Neutrophil (primary cell): Measurements from ENCODE around the gene SLX4IP.

Experiments used
- H3K27ac ChIP-seq: fragments of 200-600 bp; sonication (generic); 2 replicates; pipeline ENCODE4 v1.5.1; 2016; ENCODE audit warnings: mild to moderate bottlenecking, moderate library complexity
- H3K27me3 ChIP-seq: fragments of 200-600 bp; sonication (generic); 2 replicates; pipeline ENCODE4 v1.6.0; 2016; ENCODE audit warnings: mild to moderate bottlenecking
- H3K36me3 ChIP-seq: fragments of 200-600 bp; sonication (generic); 2 replicates; pipeline ENCODE4 v1.5.1; 2017
- H3K4me1 ChIP-seq, 2 experiments: fragments of 200-600 bp in 1 of 2; sonication (generic) in 1 of 2; 1 replicate in 1 of 2; 2 replicates in 1 of 2; pipeline versions ENCODE4 v1.5.1 to v1.6.1; 2013 to 2016; ENCODE audit warnings: low read depth in 1 of 2, low read length in 1 of 2, mild to moderate bottlenecking in 1 of 2, moderate library complexity in 1 of 2; ENCODE audit not compliant: control insufficient read depth in 1 of 2, insufficient read depth in 1 of 2
- H3K4me3 ChIP-seq, 2 experiments: fragments of 200-600 bp in 1 of 2; sonication (generic) in 1 of 2; 1 replicate in 1 of 2; 2 replicates in 1 of 2; pipeline ENCODE4 v1.5.1; 2013 to 2016; ENCODE audit warnings: low read depth in 1 of 2, low read length in 1 of 2, mild to moderate bottlenecking in 1 of 2, moderate library complexity in 1 of 2
- H3K9me3 ChIP-seq: fragments of 200-600 bp; sonication (generic); 2 replicates; pipeline ENCODE4 v1.5.1; 2016
- TF ChIP-seq, protein P1 (sequence below): fragments of 200-600 bp; sonication (generic); IDR thresholded peaks from 2 replicates; pipeline ENCODE4 v1.5.1; 2016; ENCODE audit warnings: antibody characterized with exemption

The SLX4IP gene

DNA sequence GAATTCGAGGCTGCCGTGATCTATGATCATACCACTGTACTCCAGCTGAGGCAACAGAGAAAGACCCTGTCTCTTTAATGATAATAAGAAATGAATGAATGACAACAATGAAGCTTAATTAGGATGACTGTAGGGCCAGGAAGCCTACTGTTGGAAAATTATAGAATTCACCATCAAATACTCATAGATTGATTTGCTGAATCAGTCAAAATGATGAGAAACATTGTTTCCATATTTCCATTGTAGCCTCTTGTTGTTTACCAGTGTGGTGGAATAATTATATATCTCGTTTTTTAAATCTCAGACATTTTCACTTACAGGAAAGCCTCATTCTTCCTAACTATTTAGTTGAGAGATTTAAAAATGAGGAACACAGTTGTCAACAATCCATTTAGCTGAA, 142.5 kb downstream of the SLX4IP start:
- Histone ChIP-seq H3K9me3 (no peaks in the 10 kb centered on the region), H3K27me3 (no peaks in the 10 kb centered on the region), H3K4me3 (no peak overlapping the region), H3K4me1 (no peaks in the 10 kb centered on the region), H3K36me3 (no peaks in the 10 kb centered on the region), H3K27ac (no peak overlapping the region)
- TF ChIP-seq, protein P1, sequence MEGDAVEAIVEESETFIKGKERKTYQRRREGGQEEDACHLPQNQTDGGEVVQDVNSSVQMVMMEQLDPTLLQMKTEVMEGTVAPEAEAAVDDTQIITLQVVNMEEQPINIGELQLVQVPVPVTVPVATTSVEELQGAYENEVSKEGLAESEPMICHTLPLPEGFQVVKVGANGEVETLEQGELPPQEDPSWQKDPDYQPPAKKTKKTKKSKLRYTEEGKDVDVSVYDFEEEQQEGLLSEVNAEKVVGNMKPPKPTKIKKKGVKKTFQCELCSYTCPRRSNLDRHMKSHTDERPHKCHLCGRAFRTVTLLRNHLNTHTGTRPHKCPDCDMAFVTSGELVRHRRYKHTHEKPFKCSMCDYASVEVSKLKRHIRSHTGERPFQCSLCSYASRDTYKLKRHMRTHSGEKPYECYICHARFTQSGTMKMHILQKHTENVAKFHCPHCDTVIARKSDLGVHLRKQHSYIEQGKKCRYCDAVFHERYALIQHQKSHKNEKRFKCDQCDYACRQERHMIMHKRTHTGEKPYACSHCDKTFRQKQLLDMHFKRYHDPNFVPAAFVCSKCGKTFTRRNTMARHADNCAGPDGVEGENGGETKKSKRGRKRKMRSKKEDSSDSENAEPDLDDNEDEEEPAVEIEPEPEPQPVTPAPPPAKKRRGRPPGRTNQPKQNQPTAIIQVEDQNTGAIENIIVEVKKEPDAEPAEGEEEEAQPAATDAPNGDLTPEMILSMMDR: no peak

DNA sequence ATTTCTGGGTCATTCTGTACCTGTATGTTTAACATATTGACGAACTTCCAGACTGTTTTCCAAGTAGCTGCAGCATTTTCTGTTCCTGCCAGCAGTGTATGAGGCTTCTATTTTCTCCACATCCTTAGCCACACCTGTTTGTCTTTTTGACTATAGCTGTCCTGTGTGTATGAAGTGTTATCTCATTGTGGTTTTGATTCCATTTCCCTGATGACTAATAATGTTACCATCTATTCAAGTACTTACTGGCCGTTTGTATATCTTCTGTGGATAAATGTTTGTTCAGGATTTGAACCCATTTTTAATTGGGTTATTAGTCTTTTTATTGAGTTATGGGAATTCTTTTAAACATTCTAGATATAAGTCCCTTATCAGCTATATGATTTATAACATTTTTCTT, 143.5 kb downstream of the SLX4IP start:
- no peak overlapping the region for H3K27ac ChIP-seq

DNA sequence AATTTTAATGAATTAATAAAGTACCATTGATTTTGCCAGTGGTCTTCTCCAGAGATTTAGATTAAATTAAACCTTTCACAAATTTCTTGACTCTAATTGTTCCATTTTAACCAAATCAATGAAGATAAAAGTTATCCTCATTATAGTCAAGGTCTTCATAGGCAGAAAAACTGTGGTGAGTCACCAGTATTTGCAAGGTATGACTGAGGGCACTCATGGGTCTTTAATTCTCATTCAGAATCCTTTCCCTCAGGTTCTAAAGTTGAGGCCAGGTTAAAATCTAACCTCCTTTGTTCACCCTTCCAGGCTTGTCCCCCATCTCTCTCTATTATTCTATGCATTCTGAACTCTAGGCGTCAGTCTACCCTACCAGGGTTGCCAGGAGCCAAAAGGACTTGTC, 144.8 kb downstream of the SLX4IP start:
- H3K36me3 ChIP-seq: no peaks in the 10 kb centered on the region
- H3K27ac ChIP-seq: no peak overlapping the region
- H3K4me1 ChIP-seq: no peaks in the 10 kb centered on the region

More for the DNA sequence above, 143.5 kb downstream of the SLX4IP start:
- TF ChIP-seq, protein P1: no peak
- no peaks in the 10 kb centered on the region for H3K36me3 ChIP-seq
- H3K4me3 ChIP-seq: no peak overlapping the region
- H3K9me3 ChIP-seq: no peaks in the 10 kb centered on the region
- no peaks in the 10 kb centered on the region for H3K4me1 ChIP-seq
- no peaks in the 10 kb centered on the region for H3K27me3 ChIP-seq

GRCh38 chr20:10580700-10581099, 145.6 kb downstream of the SLX4IP start:
- no peaks in the 10 kb centered on the region for H3K27me3 ChIP-seq
- no peaks in the 10 kb centered on the region for H3K36me3 ChIP-seq
- TF ChIP-seq, protein P1: no peak
- no peak overlapping the region for H3K27ac ChIP-seq
- no peaks in the 10 kb centered on the region for H3K4me1 ChIP-seq
- H3K4me3 ChIP-seq: no peak overlapping the region
- no peaks in the 10 kb centered on the region for H3K9me3 ChIP-seq

More for the DNA sequence above, 144.8 kb downstream of the SLX4IP start:
- TF ChIP-seq, protein P1: no peak
- Histone ChIP-seq H3K27me3 (no peaks in the 10 kb centered on the region), H3K4me3 (no peak overlapping the region), H3K9me3 (no peaks in the 10 kb centered on the region)

DNA sequence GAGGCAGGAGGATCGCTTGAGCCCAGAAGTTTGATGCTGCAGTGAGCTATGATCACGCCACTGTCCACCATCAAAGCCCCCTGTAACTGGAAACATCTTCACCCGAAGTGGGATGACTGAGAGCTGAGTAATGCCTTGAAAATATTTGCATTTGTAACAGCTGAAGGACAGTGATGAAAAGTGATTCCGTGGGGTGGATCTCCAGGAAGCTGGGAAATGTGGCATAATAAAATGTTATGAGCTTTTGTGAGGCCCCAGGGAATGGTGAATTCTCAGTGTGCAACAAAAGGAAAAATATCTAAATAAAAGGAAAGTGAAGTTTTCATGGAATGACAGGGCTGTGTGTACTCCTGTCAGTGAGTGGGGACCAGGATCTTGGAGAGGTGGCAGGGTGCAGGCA, 146.7 kb downstream of the SLX4IP start:
- TF ChIP-seq, protein P1: no peak
- Histone ChIP-seq H3K4me1 (no peaks in the 10 kb centered on the region), H3K27me3 (no peaks in the 10 kb centered on the region), H3K36me3 (no peaks in the 10 kb centered on the region), H3K9me3 (no peaks in the 10 kb centered on the region), H3K27ac (no peak overlapping the region), H3K4me3 (no peak overlapping the region)

DNA sequence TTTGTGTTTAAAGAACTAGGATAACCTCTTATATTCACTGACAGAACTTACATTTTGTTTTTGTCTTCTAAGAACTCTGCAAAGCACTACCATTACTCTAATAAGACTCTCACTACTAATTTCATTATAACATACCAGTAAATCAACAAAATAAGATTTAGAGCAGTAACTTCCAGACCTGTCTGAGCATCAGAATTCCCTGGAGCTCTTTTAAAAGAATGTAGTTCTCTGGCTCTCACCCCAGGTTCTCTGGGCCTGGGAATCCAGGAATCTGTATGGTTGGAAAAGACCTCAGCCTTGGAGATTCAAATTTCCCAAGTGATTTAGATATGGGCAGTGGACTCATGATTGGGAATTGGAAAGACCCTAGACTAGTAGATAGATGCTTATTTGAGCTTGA, 149.3 kb downstream of the SLX4IP start:
- no peaks in the 10 kb centered on the region for H3K9me3 ChIP-seq
- H3K27me3 ChIP-seq: no peaks in the 10 kb centered on the region
- H3K27ac ChIP-seq: no peak overlapping the region
- no peak overlapping the region for H3K4me3 ChIP-seq
- TF ChIP-seq, protein P1: no peak
- no peaks in the 10 kb centered on the region for H3K4me1 ChIP-seq
- no peaks in the 10 kb centered on the region for H3K36me3 ChIP-seq
